ENCODE measurements around the gene SPA17. TPM values are rescaled to one million over a fixed set of nuclear protein-coding genes. Genes with fewer than 3 reads are reported as not detected.

The SPA17 gene
- polyA plus RNA-seq, 1 donor: 7.4 TPM

- Histone ChIP-seq H3K4me1 (ENCODE audit: control insufficient read depth, insufficient read depth, low read length) (peaks cover 6% of the 10 kb centered on the region), H3K27ac (ENCODE audit: low read length) (no peak overlapping the region), H3K4me3 (ENCODE audit: low read length) (no peak overlapping the region), H3K36me3 (ENCODE audit: control insufficient read depth, insufficient read depth, low read length) (no peaks in the 10 kb centered on the region), H3K9me3 (ENCODE audit: control insufficient read depth, low read depth, low read length) (no peaks in the 10 kb centered on the region), H3K27me3 (ENCODE audit: control insufficient read depth, insufficient read depth, low read length) (peaks cover 81% of the 10 kb centered on the region)
- no peak for DNase-seq
- WGBS (ENCODE audit: insufficient coverage, low lambda C conversion rate): no CpG with 5 or more reads among the region's 2 CpGs
Observed at GRCh38 chr11:124719534-124719933, 45.8 kb downstream of the SPA17 start.

GRCh38 chr11:124722176-124722575, 48.5 kb downstream of the SPA17 start:
- Histone ChIP-seq H3K4me3 (ENCODE audit: low read length) (no peak overlapping the region), H3K27ac (ENCODE audit: low read length) (no peak overlapping the region), H3K4me1 (ENCODE audit: control insufficient read depth, insufficient read depth, low read length) (peaks cover 18% of the 10 kb centered on the region), H3K36me3 (ENCODE audit: control insufficient read depth, insufficient read depth, low read length) (no peaks in the 10 kb centered on the region), H3K9me3 (ENCODE audit: control insufficient read depth, low read depth, low read length) (no peaks in the 10 kb centered on the region), H3K27me3 (ENCODE audit: control insufficient read depth, insufficient read depth, low read length) (peaks cover 75% of the 10 kb centered on the region)
- DNase-seq: no peak
- no CpG with 5 or more reads among the region's 6 CpGs for WGBS (ENCODE audit: insufficient coverage, low lambda C conversion rate)

GRCh38 chr11:124724979-124725718, 51.4 kb downstream of the SPA17 start:
- WGBS (ENCODE audit: insufficient coverage, low lambda C conversion rate): no CpG with 5 or more reads among the region's 14 CpGs
- peak; percentile 64 to 88 for DNase-seq
- Histone ChIP-seq H3K27ac (ENCODE audit: low read length) (peak overlapping the region; percentile 49), H3K36me3 (ENCODE audit: control insufficient read depth, insufficient read depth, low read length) (no peaks in the 10 kb centered on the region), H3K9me3 (ENCODE audit: control insufficient read depth, low read depth, low read length) (no peaks in the 10 kb centered on the region), H3K4me3 (ENCODE audit: low read length) (no peak overlapping the region), H3K27me3 (ENCODE audit: control insufficient read depth, insufficient read depth, low read length) (peaks cover 45% of the 10 kb centered on the region), H3K4me1 (ENCODE audit: control insufficient read depth, insufficient read depth, low read length) (peaks cover 18% of the 10 kb centered on the region)

GRCh38 chr11:124725719-124726105, 52.0 kb downstream of the SPA17 start:
- Histone ChIP-seq H3K9me3 (ENCODE audit: control insufficient read depth, low read depth, low read length) (no peaks in the 10 kb centered on the region), H3K36me3 (ENCODE audit: control insufficient read depth, insufficient read depth, low read length) (no peaks in the 10 kb centered on the region), H3K4me1 (ENCODE audit: control insufficient read depth, insufficient read depth, low read length) (peaks cover 18% of the 10 kb centered on the region), H3K27me3 (ENCODE audit: control insufficient read depth, insufficient read depth, low read length) (peaks cover 40% of the 10 kb centered on the region), H3K4me3 (ENCODE audit: low read length) (no peak overlapping the region), H3K27ac (ENCODE audit: low read length) (no peak overlapping the region)
- 65% methylated on average over 3 of the region's 6 CpGs for WGBS (ENCODE audit: insufficient coverage, low lambda C conversion rate)
- DNase-seq: no peak

- peaks cover 18% of the 10 kb centered on the region for H3K4me1 ChIP-seq (ENCODE audit: control insufficient read depth, insufficient read depth, low read length)
- no peaks in the 10 kb centered on the region for H3K36me3 ChIP-seq (ENCODE audit: control insufficient read depth, insufficient read depth, low read length)
- no peak overlapping the region for H3K27ac ChIP-seq (ENCODE audit: low read length)
Observed at GRCh38 chr11:124727474-124727873, 53.8 kb downstream of the SPA17 start.

GRCh38 chr11:124728134-124728533, 54.4 kb downstream of the SPA17 start:
- peaks cover 18% of the 10 kb centered on the region for H3K27me3 ChIP-seq (ENCODE audit: control insufficient read depth, insufficient read depth, low read length)
- no peaks in the 10 kb centered on the region for H3K36me3 ChIP-seq (ENCODE audit: control insufficient read depth, insufficient read depth, low read length)
- no CpG with 5 or more reads among the region's 2 CpGs for WGBS (ENCODE audit: insufficient coverage, low lambda C conversion rate)
- no peaks in the 10 kb centered on the region for H3K9me3 ChIP-seq (ENCODE audit: control insufficient read depth, low read depth, low read length)
- H3K27ac ChIP-seq (ENCODE audit: low read length): no peak overlapping the region
- H3K4me3 ChIP-seq (ENCODE audit: low read length): no peak overlapping the region
- DNase-seq: no peak
- H3K4me1 ChIP-seq (ENCODE audit: control insufficient read depth, insufficient read depth, low read length): peaks cover 18% of the 10 kb centered on the region

More at GRCh38 chr11:124727474-124727873, 53.8 kb downstream of the SPA17 start:
- 80% methylated on average over 1 of the region's 4 CpGs for WGBS (ENCODE audit: insufficient coverage, low lambda C conversion rate)
- DNase-seq: no peak
- H3K4me3 ChIP-seq (ENCODE audit: low read length): no peak overlapping the region
- peaks cover 23% of the 10 kb centered on the region for H3K27me3 ChIP-seq (ENCODE audit: control insufficient read depth, insufficient read depth, low read length)
- no peaks in the 10 kb centered on the region for H3K9me3 ChIP-seq (ENCODE audit: control insufficient read depth, low read depth, low read length)

- DNase-seq: no peak
- H3K4me3 ChIP-seq (ENCODE audit: low read length): no peak overlapping the region
- H3K4me1 ChIP-seq (ENCODE audit: control insufficient read depth, insufficient read depth, low read length): peaks cover 11% of the 10 kb centered on the region
- H3K36me3 ChIP-seq (ENCODE audit: control insufficient read depth, insufficient read depth, low read length): no peaks in the 10 kb centered on the region
- H3K27me3 ChIP-seq (ENCODE audit: control insufficient read depth, insufficient read depth, low read length): peaks cover 10% of the 10 kb centered on the region
- no peak overlapping the region for H3K27ac ChIP-seq (ENCODE audit: low read length)
- no peaks in the 10 kb centered on the region for H3K9me3 ChIP-seq (ENCODE audit: control insufficient read depth, low read depth, low read length)
- WGBS (ENCODE audit: insufficient coverage, low lambda C conversion rate): no CpG with 5 or more reads among the region's 4 CpGs
Observed at GRCh38 chr11:124729571-124729970, 55.9 kb downstream of the SPA17 start.

GRCh38 chr11:124732230-124732629, 58.5 kb downstream of the SPA17 start:
- H3K27ac ChIP-seq (ENCODE audit: low read length): no peak overlapping the region
- no peak overlapping the region for H3K4me3 ChIP-seq (ENCODE audit: low read length)
- no peaks in the 10 kb centered on the region for H3K9me3 ChIP-seq (ENCODE audit: control insufficient read depth, low read depth, low read length)
- 100% methylated on average over 1 of the region's 4 CpGs for WGBS (ENCODE audit: insufficient coverage, low lambda C conversion rate)
- H3K27me3 ChIP-seq (ENCODE audit: control insufficient read depth, insufficient read depth, low read length): peaks cover 21% of the 10 kb centered on the region
- no peak for DNase-seq
- no peaks in the 10 kb centered on the region for H3K36me3 ChIP-seq (ENCODE audit: control insufficient read depth, insufficient read depth, low read length)
- H3K4me1 ChIP-seq (ENCODE audit: control insufficient read depth, insufficient read depth, low read length): no peaks in the 10 kb centered on the region

GRCh38 chr11:124736736-124737135, 63.0 kb downstream of the SPA17 start:
- no peak overlapping the region for H3K27ac ChIP-seq (ENCODE audit: low read length)
- peaks cover 64% of the 10 kb centered on the region for H3K27me3 ChIP-seq (ENCODE audit: control insufficient read depth, insufficient read depth, low read length)
- no peak for DNase-seq
- H3K36me3 ChIP-seq (ENCODE audit: control insufficient read depth, insufficient read depth, low read length): no peaks in the 10 kb centered on the region
- no CpG with 5 or more reads among the region's 3 CpGs for WGBS (ENCODE audit: insufficient coverage, low lambda C conversion rate)
- H3K4me3 ChIP-seq (ENCODE audit: low read length): no peak overlapping the region
- H3K4me1 ChIP-seq (ENCODE audit: control insufficient read depth, insufficient read depth, low read length): peaks cover 13% of the 10 kb centered on the region
- H3K9me3 ChIP-seq (ENCODE audit: control insufficient read depth, low read depth, low read length): no peaks in the 10 kb centered on the region

- Histone ChIP-seq H3K4me1 (ENCODE audit: control insufficient read depth, insufficient read depth, low read length) (peaks cover 13% of the 10 kb centered on the region), H3K36me3 (ENCODE audit: control insufficient read depth, insufficient read depth, low read length) (no peaks in the 10 kb centered on the region), H3K4me3 (ENCODE audit: low read length) (no peak overlapping the region), H3K27ac (ENCODE audit: low read length) (no peak overlapping the region), H3K27me3 (ENCODE audit: control insufficient read depth, insufficient read depth, low read length) (peaks cover 74% of the 10 kb centered on the region), H3K9me3 (ENCODE audit: control insufficient read depth, low read depth, low read length) (no peaks in the 10 kb centered on the region)
- WGBS (ENCODE audit: insufficient coverage, low lambda C conversion rate): no CpG with 5 or more reads among the region's 7 CpGs
- DNase-seq: no peak
Observed at GRCh38 chr11:124737638-124738305, 64.1 kb downstream of the SPA17 start.
